Measurements from ENCODE around the gene CASK.

CASK gene

DNA sequence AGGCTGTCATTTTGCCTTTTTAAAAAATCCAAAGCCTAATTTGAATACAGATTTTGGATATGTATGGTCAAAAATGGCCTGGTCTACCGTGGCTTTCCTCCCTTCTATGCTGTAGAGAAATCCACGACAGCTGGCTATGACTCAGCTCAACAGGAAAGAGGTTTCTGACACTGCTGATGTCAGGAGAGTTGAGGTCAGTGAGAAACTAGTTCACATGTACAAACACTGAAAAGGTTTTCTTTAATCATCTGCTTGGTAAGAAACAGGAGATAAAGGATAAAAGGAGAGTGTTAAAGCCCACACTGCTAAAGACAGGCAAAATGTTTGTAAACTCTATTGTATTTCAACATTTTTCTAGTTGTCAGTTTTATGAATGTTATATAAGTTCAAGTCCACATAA is 362.3 kb downstream of the CASK start:
- peak; percentile 6 to 24 for DNase-seq (ENCODE audit: low read depth in 2 of 2)

DNA sequence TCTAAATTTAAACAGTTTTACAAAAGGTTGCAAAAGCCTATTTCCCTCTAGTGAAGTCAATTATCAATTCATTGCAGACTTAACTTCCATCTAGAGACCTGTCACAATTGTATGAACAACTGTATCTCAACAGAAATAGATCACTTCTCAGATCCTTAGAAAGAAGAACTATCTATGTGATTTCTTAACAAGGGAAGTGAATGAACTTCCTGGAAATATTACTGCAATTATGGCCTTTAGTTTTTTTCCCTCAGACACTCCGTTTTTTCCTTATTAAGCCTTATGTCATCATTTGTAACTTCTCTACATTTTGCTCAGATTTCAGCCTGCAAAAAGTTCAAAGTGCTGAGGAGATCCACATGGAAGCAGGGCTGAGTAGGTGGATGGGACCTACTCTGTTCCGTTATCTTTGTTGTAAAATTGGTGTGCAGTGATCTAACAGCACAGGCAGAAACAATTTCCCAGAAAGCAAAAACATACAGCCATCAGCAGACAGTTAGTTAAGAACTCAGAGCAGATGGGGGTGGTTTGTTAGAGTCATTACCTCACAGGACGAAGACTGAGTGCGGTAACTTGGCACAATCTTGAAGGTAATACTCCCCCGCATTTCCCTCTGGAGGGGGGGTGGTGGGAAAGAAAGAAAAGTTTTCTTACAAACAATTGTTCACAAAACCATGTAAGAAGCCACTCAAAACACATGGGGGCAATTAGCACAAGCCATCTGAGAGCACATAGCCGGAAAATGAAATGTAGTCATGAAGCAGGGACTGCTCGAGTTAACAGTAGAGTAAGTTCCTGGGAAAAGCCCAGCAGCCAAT is 363.9 kb downstream of the CASK start:
- peak; percentile 10 to 19 for DNase-seq (ENCODE audit: low read depth in 2 of 2)

DNA sequence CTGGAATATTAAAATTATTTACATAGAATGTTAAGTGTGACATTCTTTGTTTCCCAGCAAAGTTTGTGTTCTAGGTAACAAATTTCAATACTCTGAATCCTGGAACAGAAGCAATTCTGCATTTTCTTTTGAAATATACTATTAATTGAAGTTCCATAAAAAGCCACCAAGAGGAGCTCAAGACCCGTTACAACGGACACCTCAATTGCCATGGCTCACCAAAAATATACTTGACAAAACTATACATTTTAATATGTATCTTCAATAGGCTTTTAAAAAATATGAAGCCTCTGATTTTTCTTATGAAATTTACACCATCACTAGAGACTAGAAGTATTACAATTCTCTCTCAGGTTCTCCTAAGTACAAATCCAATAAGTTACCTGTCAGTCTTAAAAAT is 364.8 kb downstream of the CASK start:
- DNase-seq (ENCODE audit: low read depth in 2 of 2), result no peak

DNA sequence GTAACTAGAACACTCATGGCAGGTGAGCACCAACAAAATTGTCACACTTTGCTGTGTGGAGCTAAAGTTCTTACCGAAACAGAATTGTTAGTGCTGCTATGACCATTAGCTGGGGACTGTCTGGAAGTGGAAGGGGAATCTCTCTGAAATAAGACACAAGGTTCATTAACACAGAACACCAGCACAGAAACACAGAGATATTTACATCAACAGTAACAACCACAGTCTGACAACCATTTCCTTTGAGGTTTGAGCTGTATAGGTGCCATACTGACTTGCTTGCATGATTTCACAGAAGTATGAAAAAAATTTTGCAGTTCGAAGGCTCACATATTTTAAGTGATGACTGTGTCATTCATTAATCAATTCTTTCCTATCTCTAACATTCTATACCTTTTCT is 366.4 kb downstream of the CASK start:
- no peak for DNase-seq (ENCODE audit: low read depth in 2 of 2)

DNA sequence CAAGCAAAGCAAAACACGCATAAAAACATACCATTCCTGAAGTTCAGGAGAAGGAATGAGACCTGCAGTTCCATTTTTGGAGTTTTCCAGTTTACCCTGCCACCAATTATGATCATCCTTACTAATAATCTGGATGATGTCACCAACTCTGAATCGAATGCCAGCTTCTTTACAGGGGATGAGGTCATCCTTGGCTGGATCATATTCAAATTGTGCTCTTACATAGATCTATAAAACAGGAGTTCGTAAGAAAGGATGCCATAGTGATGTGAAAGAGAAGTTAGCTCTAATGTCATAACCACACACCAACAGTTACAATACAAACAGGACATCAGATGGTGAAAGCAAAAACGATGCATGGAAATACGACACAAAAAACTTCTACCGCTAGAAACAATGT is 369.7 kb downstream of the CASK start:
- no peak for DNase-seq (ENCODE audit: low read depth in 2 of 2)

DNA sequence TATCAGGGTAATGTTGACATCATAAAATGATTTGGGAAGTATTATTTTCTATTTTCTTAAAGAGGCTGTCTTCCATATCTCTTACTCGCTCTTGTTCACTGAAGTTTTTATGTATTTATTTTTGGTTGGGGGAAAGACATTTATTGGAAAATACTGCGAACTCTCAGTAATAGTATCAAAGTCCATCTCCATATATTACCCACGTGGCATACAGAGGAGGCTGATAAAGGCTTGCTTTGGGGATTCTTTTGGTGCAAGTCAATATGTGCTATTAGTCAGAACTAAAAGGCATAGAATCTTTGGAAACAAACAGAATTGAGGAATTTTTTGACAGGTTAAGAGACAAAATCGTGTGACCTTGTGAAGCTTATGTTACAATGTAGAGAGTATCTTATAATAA is 374.9 kb downstream of the CASK start:
- DNase-seq (ENCODE audit: low read depth in 2 of 2), result no peak

DNA sequence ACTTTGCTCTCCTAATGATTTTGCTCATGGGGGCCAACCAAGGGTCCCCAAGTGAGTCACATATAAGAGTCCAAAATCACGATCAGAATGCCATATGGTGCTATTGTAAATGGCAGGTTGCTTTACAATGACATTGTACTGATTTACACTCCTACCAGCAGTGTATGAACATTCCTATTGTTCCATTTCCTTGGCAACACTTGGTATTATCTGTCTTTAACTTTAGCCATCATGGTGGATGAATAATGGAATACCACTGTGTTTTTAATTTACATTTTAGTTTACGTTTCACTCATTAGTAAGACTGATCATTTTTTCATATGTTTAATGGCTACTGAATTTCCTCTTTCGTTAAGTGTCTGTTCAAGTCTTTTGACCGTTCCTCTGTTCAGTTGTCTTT is 379.7 kb downstream of the CASK start:
- DNase-seq (ENCODE audit: low read depth in 2 of 2), result no peak

DNA sequence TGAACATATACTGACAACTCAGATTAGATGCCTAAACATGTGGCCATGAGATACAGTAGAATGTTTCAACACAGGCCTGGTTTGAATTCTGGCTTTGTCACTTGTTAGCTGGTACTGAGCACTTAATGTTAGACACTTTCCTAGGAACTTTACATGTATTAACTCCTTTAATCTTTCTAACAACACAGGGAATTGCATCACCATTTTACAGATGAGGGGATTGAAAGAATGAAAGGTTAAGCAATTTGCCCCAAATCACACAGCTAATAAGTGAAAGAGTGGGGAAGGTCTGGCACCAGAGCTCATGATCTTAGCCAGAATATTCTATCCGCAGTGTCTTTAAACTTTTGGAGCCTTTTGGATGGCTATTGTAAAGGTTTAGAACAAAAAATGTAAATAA is 380.3 kb downstream of the CASK start:
- no peak for DNase-seq (ENCODE audit: low read depth in 2 of 2)

DNA sequence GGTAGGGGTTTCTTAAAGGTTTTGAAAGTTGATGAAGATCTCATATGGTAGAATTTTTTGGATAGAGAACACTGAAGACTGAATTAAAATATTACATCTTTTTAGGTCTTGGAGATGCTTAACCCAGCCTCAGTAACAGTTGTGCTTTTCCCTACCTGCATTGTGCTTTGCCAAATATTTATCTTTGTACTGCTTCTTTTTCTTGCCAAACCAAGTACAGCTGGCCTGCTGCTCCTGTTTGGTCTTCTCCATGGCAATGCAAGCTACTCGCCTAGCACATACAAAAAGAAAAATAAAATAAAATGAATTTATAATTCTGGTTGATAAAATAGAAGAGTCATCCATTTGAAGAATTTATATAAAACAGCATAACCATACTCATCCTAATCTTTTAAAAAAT is 380.8 kb downstream of the CASK start:
- DNase-seq (ENCODE audit: low read depth in 2 of 2), result no peak

DNA sequence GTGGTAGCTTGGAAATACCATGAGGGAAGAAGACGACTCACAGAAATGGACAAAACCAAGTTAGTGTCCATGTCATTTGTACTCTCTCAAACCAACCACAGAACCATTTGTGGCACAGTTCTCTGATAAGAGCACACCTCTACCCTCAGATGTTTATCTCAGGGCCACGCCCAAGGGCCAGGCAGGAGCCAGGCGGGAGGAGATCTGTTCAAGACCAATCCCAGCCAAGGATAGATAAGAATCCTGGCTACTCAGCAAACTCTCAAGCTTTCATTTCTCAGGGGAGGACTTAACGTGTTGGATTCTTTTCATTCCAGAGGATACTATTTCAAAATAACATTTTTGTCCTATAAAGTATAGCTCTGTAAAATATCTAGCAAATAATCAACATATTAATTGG is 381.2 kb downstream of the CASK start:
- no peak for DNase-seq (ENCODE audit: low read depth in 2 of 2)

DNA sequence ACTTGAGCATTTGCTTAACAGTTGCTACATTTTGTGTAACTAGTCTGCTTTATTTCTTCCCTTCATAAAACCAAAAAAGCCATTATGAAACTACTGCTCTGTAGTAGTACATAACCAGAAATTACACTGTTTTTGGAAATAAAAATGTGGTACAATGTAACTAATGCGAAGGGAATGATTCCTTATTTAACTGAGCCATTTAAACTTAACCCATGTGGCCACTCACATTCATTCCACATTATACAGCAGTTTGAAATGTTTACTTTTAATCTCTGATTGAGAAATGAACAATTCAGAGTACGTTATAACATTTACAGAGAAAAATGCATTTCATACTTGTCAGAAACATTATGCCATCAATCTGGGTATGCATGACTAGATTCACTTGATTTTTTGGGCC is 382.0 kb downstream of the CASK start:
- DNase-seq (ENCODE audit: low read depth in 2 of 2), result no peak

DNA sequence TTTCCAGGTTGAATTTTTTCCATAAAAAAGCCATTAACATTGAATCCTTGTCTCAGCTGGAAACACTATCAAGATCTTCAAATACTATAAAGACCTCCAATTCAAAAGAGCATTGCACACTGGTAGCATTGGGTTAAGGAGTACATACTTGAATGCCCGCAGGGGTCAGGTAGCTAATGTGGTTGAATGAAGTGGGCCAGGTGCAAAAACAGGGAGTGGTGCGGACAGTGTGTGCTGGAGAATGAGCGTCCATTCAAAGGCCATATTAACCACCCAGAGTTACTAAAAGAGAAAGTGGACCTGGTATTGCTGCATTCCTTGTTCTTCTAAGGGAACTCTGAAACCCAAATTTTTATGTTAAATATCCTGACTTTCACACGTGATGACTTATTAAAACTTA is 384.6 kb downstream of the CASK start:
- DNase-seq (ENCODE audit: low read depth in 2 of 2), result no peak

DNA sequence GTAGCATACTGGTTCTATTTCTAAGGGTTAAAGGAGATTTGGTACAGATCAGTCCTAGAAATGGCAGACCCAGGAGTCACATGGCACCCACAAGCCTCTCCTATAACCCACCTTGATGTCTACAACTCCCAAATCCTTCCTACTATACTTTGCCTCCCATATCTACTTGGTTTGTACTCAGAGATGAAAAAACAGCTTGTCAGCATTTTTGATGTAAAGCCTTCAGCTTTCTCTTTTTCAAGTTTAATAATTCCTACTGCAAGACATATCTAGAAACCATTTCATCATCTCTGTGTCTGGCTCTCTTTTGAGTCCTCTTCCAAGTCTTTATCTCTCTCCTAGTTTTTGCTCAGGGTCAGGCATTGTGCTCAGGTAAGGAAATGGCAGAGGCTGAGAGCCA is 393.3 kb downstream of the CASK start:
- no peak for DNase-seq (ENCODE audit: low read depth in 2 of 2)

DNA sequence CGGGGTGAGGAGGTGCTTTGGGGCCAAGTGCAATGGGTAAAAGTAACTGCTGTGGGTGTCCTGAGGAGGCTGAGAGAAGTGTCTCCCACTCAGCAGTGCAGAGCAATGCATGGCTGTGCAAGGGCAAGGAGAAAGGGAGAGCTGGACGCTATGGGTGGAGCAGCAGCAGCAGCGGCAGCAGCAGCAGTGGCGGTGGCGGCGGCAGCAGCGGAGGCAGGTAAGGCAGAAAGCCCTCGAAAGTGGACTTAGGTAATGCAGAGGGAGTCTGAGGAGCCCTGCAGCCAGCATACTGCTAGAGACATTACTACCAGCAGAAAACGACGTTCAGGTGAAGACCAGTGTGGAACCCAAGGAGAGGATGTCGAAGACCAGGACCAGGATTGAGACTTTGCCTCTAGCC is 394.1 kb downstream of the CASK start:
- DNase-seq (ENCODE audit: low read depth in 2 of 2), result no peak

DNA sequence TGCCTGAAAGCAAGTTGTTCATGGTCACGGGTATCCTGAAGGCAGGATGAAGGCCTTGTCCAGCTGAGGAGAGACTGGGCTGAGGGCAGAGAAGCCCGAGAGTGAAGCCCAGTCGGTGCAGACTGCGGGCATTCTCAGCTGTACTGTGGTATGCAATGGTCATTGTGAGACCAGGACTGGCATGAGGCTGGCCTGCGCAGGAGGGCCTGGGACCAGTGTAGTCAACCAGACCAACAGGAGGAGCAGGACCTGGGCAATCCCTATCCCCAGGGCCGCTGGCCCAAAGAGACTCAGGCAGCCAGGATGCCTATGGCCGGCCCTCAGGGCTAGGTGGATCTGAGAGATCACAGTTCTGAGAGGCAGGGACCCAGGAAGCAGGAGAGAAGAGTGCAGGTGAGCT is 394.6 kb downstream of the CASK start:
- no peak for DNase-seq (ENCODE audit: low read depth in 2 of 2)

DNA sequence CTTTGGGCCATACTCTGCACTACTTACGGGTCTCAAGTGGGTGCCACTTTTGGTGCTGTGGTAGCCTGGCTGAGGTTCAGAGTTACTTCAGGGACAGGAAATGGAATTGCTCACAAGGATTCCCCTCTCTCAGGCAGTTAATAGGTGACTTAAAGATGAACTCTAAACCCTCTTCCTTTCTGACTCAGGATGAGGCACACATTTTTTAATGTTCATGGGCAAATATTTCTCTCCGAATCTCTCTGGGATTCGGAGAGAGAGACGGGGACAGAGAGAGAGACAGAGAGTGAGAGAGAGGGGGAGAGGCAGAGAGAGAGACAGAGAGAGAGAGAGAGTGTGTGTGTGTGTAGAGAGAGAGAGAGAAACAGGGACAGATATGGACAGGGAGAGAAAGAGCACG is 396.4 kb downstream of the CASK start:
- no peak for DNase-seq (ENCODE audit: low read depth in 2 of 2)

DNA sequence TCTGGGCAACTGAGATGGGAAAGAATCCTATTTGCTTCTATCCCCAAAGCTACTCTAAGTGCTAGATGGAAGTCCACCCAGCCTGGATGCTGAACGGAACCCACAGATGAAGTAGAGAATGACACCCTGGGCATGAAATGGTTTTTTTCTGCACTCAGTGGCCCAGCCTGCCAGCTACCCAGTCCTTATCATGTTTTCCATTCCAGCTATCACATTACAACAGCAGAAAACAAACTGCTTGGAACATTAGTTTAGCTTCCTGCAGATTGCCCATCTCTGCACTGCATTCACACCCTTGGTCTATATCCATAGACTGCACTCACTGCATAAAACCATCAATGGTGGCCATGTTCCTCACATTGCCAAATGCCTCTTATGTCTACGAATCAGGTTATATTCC is 397.1 kb downstream of the CASK start:
- no peak for DNase-seq (ENCODE audit: low read depth in 2 of 2)

DNA sequence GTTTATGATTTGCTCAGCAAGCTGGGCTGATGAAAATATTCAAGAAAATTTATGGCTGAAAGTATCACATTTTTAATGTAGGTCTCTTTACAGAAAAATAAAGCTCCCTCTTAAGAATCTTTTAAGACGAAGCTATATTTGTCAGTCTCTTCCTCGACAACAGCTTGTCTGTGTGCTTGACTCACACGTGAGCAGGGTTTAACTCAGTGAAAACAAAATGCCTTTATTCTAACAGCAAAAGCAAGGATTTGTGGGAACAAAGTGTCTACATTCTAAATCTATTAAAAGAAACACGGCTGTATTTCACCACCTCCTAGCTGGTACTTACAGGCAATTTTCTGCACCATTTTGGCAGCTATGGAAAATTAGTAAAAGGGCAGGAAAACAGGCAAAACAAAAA is 400.7 kb downstream of the CASK start:
- no peak for DNase-seq (ENCODE audit: low read depth in 2 of 2)

DNA sequence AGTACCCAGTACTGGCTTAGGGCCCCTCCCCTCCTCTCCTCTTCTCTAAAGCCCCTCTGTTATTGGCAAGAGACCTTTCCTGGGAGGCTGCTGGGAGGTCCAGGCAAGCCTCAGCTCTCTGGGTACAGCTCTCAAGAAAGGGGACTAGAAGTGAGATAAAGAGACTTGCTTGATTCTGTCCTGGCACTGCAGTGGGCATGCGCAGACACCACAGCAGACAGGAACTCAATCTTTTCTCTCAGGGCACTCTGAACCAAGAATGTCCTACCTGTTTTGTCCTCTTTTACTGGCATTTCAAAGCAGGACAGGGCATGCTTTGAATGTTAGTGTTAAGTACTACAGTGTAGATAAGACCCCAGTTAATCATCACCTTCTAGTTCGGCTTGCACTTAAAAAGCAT is 401.3 kb downstream of the CASK start:
- DNase-seq (ENCODE audit: low read depth in 2 of 2), result no peak

DNA sequence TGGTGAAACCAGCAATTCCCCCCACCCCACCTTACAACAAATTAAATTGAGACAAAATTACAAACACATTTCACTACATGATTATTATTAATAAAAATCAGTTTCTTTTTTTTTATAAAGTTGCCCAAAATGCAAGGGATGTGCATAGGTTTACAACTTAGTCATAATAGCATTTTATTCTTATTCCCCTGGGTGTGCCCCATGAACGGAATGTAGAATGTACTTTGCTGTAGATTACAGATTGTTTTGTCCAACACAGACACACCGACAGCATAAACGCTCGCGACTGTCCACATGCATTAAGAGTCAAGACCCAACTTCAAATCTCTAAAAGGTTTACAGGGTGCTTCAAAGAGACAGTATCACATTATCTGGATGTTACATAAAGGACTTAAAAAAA is 403.9 kb downstream of the CASK start:
- no peak for DNase-seq (ENCODE audit: low read depth in 2 of 2)

DNA sequence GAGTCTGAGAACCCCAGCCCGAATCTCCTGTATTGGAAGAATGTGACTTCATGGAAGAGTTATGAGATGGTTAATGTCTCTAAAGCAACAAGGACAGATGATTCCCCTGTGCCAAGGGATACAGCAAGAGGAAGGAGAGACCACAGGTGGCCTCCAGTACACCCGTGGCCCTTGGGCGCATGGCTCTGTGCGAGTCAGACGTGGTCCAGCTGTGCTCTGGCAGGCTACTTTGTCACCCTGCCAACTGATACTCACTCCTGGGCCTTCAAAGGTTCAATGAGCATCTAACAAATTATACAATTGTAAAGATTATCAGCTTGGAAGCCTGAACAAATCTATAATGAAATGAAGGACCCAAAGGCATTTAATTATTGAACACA is 404.5 kb downstream of the CASK start:
- no peak for DNase-seq (ENCODE audit: low read depth in 2 of 2)

DNA sequence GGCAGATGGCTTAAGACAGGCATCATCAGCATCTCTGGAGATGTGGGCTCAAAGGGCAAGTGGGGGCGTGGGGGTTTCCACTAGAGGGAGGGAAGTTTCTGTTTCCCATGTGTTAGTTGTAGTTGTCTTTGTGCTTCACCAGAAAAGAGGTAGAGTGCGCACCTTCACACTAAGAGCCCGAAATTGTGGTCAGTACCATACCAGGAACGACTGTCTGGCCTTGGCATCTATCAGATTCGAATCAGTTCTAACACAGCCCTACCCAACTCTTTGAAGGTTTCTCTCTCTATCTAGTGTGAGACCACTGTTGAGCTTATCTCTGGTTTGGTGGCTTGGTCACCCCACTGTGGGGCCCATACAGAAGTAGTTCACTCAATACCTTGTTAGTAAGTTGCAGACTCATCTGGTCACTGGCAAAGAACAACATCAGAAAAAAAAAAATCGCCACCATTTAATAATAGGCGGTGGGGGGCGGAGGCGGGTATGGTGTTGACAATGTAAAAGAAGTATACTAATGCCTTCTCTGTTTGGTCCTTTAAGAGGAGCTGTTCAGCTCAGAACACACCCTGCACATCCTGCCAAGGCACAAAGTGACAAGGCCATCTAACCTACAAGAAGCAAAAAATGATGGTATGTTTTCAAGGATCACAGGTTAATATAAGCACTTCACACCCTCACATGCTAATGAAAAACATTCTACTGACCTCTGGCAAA is 405.1 kb downstream of the CASK start:
- peak; percentile 1 to 20 for DNase-seq (ENCODE audit: low read depth in 2 of 2)

DNA sequence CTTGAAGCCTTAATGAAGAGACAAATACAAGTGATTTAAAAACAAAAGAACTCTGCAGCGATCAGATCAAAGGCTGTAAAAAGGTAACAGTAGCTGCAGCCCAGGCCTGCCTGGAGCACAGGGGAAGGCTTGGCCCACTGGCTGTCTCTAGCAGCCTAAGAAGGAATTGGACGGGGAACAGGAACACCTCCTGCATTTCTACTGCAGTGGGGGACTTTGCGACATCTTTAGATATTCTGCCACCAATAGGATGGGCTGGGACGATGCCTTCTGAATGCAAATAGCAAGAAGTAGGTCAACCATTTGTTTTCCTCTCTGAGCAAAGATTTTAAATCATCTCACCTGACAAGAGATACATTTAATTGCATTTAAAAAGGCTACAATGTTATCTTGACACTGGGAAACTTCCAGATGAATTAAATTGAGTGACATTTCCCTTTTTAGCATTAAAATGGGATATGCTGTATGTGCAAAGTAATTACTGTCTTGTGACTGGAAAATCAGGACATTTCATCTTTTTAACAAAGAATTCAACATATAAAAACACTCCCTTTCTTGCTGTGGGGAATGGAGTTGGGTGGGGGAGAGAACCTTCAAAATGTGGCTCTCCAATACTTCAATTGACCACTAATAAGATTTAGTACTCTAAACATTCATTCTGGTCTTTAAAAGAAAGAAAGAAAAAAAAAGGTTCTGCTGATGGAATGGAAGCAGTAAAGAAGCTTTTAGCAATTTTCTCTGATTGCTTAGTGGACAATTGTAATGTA is 406.2 kb downstream of the CASK start:
- no peak for DNase-seq (ENCODE audit: low read depth in 2 of 2)
